Brain pericyte (primary cell): ENCODE measurements around the gene NRN1L.
"Not testable (repeated sequence)": the region's sequence is repeated elsewhere in the genome, so short reads cannot be mapped to it uniquely, and the experiment has no call there.

Experiments
- DNase-seq: peaks from one replicate; pipeline ENCODE4 v3.0.0-alpha.2; 2012; ENCODE audit warnings: low read depth, low spot score

NRN1L gene

DNA sequence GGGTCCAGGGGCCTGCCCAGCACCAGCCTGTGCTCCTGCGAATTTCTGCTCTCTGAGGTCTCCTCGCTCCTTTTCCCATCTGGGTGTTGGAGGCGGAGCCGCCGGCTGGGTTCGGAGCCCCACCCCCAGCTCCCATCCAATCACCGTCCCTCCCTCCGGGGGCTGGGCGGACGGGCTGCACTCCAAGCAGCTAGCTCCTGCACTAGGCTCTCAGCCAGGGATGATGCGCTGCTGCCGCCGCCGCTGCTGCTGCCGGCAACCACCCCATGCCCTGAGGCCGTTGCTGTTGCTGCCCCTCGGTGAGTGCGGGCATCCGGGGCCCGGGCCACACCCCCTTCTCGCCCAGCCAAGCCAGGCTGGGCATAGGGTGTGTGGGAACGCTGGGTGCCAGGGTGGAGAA is at the start of gene NRN1L:
Gene NRN1L (plus strand): TSS at position 202 of the 400 bp plus-strand sequence. CDS start 19 bp downstream, at position 221.
- DNase-seq, result peak; percentile 76

DNA sequence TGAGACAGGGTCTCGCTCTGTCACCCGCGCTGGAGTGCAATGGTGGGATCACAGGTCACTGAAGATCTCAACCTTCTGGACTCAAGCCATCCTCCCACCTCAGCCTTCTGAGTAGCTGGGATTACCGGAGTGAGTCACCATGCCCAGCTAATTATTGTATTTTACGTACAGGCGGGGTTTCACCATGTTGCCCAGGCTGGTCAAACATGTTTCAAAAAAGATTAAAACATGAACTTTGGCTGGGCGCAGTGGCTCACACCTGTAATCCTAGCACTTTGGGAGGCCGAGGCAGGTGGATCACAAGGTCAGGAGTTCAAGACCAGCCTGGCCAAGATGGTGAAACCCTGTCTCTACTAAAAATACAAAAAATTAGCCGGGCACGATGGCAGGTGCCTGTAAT is 47.5 kb upstream of the NRN1L start:
- DNase-seq, result not testable (repeated sequence)

DNA sequence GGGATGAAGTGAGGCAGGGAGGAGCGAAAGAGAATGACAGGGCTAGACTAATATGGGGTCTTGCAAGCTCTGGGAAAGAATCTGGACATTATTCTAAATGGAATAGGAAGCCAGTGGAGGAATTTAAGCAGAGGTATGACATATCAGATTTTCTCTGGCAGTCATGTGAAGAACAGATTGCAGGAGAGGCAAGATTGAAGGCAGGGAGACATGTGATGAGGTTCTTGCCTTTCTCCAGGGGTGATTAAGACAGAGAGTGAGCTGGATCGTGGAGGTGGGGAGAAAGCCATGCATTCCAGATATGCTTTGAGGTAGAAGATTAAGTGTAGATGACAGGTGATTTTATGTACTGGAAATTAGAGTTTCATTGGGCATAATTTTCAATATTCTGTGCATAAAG is 46.9 kb upstream of the NRN1L start:
- DNase-seq, result no peak

DNA sequence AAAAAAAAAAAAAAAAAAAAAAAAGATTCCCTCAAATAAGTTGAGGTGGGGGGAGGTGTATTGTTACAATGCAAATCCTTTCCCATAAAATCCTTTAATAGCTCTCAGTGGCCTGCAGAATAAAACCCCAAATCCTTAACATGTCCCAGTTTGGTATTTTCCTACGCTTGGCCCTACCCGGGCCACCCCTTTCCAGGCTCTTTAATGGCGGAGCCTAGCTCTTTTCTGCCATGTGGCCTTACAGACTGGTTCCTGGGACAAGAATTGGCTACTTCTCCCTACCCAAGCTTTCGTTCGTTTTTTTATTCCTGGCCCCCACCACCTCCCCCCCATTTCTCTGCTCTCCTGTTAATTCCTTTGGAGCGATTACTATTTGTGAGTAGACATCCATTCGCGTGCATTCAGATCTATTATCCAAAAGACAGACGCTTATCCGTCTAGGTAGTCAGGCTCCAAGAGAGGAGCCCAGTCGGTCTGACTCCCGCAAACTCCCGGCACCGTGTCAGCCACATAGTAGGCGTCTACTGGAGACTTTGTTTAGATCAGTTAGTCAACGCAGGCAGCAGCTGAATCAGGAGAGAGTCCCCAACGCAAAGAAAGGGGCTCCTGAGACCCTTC is 43.4 kb upstream of the NRN1L start:
- DNase-seq, result no peak

DNA sequence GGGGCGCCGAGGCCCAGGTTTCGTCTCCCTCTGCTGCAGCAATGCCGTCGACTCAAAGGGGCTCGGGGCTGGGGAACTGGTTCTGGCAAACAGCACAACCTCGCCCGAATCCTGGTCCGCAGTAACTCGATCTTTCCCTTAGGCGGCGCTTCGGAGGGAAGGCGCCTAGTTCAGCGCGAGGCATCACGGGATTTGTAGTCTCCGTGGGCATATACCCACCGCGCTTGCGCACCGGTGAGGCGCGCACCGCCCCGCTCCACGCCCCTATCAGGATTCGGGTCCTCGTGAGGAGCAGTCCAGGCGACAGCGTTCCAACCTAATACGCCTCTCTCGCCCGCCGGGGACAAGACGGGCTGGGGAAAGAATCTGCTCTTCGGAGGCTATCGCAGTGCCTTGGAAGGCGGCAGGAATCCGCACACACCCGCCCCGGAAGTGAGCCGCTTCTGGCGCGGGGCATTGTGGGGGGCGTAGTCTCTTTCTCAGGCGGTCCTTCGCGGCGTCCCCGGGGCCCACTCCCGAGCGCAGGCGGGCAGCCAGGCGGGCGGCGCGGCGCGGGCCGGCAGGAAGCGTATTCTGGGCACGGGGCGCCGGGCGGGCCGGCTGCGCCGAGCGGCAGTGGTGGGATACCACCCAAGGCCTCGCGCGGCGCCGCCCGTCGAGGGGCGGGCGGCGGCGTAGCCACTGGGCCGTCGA is 42.7 kb upstream of the NRN1L start, which contains the start of gene THAP11:
Gene THAP11 (plus strand): TSS at position 505 of the 693 bp plus-strand sequence. CDS start 235 bp downstream, outside the sequence.
- peak; percentile 87 for DNase-seq

DNA sequence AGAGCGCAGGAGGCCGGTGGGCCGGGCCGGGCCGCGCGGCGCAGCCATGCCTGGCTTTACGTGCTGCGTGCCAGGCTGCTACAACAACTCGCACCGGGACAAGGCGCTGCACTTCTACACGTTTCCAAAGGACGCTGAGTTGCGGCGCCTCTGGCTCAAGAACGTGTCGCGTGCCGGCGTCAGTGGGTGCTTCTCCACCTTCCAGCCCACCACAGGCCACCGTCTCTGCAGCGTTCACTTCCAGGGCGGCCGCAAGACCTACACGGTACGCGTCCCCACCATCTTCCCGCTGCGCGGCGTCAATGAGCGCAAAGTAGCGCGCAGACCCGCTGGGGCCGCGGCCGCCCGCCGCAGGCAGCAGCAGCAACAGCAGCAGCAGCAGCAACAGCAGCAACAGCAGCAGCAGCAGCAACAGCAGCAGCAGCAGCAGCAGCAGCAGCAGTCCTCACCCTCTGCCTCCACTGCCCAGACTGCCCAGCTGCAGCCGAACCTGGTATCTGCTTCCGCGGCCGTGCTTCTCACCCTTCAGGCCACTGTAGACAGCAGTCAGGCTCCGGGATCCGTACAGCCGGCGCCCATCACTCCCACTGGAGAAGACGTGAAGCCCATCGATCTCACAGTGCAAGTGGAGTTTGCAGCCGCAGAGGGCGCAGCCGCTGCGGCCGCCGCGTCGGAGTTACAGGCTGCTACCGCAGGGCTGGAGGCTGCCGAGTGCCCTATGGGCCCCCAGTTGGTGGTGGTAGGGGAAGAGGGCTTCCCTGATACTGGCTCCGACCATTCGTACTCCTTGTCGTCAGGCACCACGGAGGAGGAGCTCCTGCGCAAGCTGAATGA is 42.0 kb upstream of the NRN1L start:
- DNase-seq, result no peak

DNA sequence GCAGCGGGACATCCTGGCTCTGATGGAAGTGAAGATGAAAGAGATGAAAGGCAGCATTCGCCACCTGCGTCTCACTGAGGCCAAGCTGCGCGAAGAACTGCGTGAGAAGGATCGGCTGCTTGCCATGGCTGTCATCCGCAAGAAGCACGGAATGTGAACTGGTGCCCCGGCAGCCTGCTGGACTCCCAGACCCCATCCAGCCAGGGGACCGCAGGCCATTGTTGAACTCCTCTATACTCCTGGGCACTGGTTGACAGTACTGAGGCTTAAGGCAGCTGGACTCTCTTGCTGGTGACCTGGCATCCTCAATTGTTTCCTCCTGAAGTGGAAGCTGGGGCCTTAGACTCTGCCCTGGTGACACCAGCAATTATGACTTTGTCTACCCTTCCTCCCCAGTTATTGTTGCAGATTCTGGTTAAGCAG is 41.3 kb upstream of the NRN1L start:
- DNase-seq, result no peak

DNA sequence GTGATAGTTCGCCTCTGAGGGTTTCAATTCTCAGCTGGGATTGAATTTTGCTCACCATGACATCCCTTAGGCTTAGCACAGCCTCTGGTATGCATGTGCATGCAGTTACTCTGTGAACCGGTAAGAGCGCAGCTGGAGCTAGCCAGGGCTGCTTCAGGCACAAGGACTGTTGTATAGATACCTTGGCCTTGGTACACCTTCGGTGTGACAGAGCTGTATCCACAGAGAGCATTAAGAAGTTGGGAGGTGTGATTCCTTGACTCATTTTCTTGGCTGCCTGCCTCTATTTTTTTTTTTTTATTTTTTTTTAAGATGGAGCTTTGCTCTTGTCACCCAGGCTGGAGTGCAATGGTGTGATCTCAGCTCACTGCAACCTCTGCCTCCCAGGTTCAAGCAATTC is 40.2 kb upstream of the NRN1L start:
- DNase-seq, result no peak

DNA sequence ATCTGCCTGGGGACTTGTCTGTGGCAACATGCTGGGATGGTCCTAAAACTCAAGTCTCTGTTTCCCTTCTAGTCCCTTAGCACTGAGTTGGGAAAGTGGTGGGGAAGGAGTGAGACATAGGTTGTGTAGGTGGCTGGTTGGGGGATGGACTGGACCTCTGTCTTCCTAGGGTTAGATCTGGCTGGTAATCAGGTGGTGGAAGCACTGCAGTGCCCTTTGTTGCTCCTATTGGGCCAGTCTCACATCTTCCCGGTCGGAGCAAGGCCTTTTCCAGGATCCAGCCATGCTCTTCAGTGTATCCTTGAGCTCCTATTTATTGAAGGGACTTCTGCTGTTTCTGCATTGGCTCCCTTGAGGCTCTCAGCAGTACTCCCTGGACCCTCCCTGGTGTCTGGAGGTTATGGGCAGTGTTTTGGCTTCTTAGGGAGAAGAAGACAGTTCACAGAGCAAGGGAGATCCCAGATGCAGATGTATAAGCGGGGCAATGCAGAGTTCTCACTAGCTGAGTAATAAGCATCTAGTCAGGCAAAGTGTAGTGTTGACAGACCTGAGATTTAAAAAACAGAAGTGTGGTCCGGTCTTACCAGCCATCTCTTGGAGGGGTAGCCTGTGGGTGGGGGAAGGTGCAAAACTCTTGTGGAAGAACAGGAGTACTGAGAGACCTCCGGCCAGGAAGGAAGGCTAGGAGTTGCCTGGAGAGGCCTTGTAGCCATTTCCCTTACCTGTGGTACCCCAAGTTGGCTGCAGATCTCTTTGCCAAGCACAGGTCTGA is 39.2 kb upstream of the NRN1L start:
- no peak for DNase-seq

DNA sequence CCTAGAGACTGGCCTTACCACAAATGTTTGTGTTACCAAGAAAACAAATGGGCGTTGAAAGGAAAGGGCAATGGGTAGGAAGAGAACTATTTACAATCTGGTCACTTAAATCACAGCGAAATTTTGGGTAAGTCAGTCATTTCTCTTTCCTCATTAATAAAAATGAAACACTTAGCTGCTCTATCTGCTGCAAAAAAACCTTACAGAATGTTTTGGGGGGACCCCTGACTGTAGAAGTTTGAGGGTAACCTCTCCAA is 38.7 kb upstream of the NRN1L start:
- DNase-seq, result no peak

DNA sequence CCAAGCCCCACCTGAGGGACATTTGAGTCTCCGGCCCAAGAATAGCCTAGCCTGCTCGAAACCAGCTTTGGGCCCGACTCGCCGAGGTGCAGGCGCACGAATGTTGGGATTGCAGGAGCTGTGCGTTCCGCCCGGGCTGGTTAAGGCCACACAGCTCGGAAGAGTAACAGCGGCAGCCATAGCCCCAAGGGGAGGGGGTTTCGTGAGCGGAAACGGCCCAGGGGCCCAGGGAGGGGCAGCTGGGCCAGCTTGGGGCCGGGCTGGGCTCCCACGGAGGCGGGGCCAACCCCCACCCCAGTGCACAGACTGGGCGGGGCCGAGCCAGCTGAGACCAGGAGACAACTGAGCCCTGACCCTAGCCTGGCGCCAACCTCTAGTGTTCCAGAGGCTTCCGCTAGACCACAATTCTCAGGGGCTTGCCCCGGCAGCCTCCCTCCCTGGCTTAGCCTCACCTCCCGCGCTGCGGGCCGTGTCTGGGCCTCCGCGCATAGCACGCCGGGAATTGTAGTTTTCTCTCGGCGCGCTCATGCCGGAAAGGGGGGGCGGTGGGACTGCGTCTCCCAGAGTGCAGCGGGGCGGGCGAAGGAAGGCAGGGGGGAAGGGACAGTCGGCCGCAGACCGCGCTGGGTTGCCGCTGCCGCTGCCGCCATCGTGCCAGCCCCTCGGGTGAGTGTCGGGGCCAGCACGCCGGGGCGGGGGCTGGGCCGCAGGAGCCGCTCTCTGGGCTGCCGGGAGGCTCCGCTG is 38.2 kb upstream of the NRN1L start, which contains the start of gene NUTF2:
Gene NUTF2 (plus strand): TSS at position 614 of the 744 bp plus-strand sequence. CDS start 18,198 bp downstream, outside the sequence.
- peak; percentile 82 for DNase-seq

DNA sequence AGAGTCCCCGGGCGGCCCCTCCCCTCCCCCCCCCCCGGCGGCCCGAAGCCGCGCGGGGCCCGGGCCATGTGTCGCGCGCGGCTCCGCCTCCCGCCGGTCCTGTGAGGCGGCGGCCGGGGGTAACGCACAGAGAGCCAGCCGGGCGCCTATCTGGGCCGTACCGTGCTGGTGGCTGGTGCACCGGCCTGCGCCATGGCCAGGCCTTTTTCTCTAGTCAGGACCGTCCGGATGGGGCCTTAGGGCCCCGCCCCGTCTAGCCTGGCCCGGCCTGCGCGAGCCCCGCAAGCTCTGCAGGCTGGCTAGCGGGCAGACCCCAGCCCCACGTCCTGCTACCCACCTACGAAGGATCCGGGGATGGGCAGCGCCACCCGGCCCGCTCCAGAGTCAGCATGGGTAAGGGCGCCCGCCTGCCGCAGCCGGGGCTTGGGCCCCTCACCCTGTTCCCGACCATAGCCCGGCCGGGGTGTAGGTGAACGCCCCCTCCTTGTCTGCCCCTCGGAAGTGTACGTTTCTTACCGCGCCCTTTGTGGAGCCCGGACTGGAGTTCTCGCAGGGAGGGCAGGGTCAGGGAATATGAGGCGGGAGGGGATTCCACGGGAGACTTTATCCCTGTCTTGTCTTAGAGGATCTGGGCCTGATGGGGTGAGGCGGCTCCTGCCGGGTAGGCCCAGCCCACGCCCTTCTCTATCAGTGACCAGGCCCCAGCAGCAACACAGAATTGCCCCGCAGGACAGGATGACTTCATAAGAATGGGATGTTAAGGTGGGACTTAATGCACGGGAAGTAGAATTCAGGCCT is 37.4 kb upstream of the NRN1L start, which contains the start of gene CENPT:
Gene CENPT (minus strand): TSS at position 630 of the 798 bp plus-strand sequence. CDS start 13,834 bp downstream, outside the sequence.
- DNase-seq, result no peak

DNA sequence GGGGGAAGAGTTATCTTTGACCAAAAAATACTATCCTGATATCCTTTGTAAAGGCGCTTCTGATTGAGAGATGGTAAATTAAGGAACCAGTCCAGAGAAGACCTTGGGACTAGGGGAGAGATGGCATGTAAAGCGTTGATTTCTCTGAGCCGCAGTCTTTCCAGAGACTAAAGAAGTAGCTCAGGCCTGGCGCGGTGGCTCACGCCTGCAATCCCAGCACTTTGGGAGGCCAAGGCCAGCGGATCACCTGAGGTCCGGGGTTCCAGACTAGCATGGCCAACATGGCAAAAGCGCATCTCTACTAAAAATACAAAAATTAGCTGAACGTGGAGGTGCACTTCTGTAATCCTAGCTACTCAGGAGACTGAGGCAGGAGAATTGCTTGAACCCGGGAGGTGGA is 36.6 kb upstream of the NRN1L start:
- DNase-seq, result no peak

DNA sequence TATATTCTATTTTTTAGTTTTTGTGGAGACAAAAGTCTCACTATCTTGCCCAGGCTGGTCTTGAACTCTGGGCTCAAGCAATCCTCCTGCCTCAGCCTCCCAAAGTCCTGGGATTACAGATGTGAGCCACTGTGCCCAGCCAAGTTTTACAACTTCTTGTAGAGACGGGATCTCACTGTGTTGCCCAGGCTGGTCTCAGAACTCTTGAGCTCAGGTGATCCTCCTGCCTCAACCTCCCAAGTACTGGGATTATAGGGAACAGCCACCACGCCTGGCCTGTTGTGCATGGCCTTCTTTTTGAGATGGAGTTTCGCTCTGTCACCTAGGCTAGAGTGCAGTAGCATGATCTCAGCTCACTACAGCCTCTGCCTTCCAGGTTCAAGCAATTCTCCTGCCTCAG is 31.0 kb upstream of the NRN1L start:
- DNase-seq, result no peak

DNA sequence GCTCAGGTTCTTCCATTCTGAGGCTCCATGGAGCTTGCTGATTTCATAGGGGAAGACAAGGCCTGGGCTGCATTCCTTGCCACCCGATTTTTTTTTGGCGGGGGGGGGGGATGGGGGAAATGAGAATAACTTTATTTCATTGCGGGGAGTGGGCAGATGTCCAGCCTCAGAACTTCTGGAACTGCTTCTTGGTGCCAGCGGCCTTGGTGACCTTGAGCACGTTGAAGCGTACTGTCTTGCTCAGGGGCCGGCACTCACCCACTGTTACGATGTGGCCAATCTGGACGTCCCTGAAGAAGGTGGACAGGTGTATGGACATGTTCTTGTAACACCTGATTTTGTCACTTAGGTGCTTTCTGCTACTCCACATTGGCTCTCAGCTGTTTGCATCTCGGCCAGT is 28.9 kb upstream of the NRN1L start:
- no peak for DNase-seq

DNA sequence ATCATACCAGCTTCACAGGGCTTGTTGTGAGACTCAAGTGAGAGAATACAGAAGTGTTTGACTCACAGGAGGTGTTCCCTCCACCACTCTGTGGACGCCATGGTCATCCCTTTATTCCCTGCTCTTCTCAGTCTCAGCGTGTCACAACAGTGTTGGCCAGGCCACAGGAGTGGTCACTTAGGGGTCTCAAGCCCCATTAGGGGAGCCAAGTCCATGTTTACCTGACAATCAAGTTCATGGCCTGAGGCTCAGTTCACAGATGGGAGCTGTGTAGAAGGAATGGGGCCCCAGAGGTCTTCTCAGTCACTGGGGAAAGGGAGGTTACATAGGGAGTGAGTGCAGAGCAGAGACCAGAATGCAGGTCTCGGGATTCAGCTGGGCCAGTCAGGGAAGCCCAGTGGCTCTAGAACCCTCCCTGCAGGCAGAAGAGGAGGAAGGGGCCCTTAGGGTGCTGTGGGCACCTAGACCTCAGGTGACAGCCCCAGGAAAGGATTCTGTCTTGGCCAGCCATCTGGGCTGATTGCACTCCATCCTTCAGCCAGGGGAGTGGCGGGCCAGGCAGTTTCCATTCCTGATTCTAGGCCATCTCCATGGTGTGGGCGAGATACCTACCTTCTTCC is 27.6 kb upstream of the NRN1L start:
- DNase-seq, result no peak

DNA sequence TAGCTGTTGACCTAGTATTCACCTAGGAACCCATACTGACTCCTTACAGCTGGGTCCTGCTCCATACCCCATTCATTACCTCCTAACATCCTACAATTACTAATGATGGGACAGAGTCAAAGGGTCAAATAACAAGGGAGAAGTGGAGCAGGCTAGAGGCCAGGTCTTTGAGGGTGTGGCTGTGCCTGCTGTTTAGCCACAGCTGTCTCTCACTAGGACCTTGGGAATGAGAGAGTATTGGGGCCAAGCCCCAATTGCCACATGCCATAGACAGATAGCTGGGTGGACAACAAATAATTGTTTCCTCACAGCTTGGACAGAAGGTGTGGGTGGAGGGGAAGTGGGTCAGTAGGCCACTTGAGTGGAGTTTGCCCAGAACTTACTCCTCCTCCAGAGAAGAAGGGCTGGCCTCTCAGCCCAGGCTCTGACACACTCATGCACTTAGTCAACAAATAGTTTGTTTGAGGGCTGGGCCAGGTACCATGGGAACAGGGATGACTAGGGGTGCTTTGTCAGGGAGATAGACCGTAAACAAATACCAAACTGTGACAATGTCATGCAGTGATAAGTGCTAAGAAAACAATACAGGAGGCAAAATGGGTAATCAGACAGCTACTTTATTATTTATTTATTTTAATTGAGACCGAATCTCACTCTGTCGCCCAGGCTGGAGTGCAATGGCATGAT is 27.0 kb upstream of the NRN1L start:
- no peak for DNase-seq

DNA sequence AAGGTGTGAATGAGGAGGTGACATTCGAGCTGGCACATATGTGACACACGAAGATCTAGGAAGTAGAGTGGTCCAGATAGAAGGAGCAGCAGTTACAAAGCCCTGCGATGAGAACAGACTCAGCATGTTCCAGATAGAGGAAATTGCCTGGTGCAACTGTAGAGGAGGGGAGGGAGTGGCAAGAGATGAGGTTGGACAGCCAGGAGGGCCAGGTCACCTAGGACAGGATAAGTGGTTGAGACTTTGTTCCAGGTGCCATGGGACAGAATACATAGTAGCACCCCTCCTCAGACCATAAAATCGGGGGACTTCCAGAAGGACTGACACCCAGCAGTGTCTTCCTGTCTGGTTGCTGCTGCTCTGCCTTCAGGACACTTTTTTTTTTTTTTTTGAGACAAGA is 26.2 kb upstream of the NRN1L start:
- no peak for DNase-seq
